Measurements from ENCODE around the gene CNNM2.
"Not testable (repeated sequence)": the region's sequence is repeated elsewhere in the genome, so short reads cannot be mapped to it uniquely, and the experiment has no call there.

CNNM2 gene

DNA sequence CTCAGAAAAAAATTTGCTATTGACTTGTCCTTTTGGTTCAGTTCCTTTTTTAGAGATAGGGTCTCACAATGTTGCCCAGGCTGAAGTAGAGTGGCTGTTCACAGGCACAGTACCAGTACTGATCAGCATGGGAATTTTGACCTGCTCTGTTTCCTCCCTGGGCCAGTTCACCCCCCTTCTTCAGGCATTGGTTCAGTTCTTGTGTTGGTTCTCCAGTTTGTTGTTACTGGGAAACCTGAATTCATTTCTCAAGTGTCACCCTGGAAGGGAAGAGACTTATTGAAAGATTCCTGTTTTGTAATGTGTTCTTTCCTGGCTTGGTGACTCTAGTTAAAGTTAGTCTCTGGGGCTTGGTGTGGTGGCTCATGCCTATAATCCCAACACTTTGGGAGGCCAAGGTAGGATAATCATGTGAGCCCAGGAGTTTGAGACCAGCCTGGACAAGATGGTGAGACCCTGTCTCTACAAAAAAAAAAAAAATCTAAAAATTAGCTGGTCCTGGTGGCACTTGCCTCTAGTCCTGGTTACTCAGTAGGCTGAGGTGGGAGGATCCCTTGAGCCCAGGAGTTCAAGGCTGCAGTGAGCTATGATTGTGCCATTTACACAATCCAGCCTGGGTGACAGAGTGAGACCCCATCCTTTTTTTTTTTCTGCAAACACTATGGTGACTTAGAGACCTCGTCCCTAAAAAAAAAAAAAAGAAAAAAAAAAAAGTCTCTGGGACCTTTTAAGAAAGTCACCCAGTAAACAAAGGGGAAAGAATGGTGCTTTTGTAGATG, 52.7 kb downstream of the CNNM2 start:
- no peak for DNase-seq

- no peak for DNase-seq
Measured at GRCh38 chr10:102975483-102976379, 57.6 kb downstream of the CNNM2 start.

GRCh38 chr10:102976380-102976726, 58.3 kb downstream of the CNNM2 start:
- not testable (repeated sequence) for DNase-seq

- no peak for DNase-seq
Measured at GRCh38 chr10:102982296-102982695, 64.2 kb downstream of the CNNM2 start.

- DNase-seq = no peak
Measured at GRCh38 chr10:102984086-102984485, 66.0 kb downstream of the CNNM2 start.

DNA sequence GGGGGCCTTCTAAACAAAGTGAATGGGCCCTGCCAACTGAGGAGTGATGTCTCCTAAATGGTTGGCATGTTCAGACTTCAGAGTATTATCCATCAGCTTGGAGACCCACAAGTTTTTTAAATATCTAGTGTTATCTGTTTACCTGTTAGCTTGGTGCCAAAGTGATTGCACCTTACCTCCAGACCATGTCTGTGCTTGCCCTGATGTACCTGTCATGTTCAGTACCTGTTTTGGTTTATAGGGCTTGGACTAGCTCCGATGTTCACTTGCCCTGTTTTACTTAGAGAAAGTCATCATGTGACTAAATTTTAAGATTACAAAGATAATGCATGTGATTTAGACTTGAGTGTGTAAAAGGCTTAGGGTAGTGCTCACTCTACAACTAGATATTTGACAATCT, 67.7 kb downstream of the CNNM2 start:
- DNase-seq = no peak

- DNase-seq = peak; percentile 77
Measured at GRCh38 chr10:102988404-102989314, 70.6 kb downstream of the CNNM2 start.

GRCh38 chr10:102994531-102995295, 76.6 kb downstream of the CNNM2 start:
- no peak for DNase-seq

GRCh38 chr10:102996876-102997275, 78.8 kb downstream of the CNNM2 start:
- no peak for DNase-seq

DNA sequence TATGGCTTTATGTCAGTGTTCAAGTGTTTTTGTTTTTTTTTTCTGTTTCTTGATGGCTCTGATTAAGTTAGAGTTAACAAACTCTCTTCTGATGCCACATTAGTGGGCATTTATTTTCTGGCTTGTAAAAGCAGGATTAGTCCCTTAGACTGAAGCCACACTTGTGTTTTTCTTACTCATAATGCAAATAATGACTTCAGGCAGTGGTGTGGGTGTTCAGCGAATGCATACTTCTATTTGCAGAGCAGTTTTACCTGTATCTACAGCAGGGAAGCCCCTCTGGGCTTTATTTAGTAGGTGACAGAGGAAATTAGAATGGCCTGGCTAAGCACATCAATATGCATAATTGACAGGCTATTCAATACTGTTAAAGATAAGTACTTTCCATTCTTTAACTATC, 79.9 kb downstream of the CNNM2 start:
- peak; percentile 54 for DNase-seq

DNA sequence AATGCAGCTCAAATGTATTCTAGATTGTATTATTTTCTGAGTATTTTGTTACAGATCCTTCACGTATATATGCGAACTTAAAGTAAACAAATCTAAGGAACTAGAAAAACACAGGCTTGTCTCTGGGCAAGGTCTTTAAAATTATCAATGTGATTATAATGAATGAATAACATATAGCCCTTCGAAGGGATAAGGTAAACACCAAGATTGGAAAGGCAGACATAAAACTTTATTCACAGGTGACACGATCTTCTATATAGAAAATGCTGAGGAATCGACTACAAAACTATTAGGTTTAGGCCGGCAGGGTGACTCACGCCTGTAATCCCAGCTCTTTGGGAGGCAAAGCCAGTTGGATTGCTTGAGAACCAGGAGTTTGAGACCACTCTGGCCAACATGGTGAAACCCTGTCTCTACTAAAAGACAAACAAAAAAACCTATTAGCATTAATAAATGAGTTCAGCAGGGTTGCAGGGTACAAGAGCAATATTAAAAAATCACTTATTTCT, 80.4 kb downstream of the CNNM2 start:
- DNase-seq = peak; percentile 54

- not testable (repeated sequence) for DNase-seq
Measured at GRCh38 chr10:103000050-103000449, 82.0 kb downstream of the CNNM2 start.

GRCh38 chr10:103007017-103007416, 88.9 kb downstream of the CNNM2 start:
- no peak for DNase-seq

- DNase-seq = no peak
Measured at GRCh38 chr10:103013416-103013815, 95.3 kb downstream of the CNNM2 start.

- no peak for DNase-seq
Measured at GRCh38 chr10:103019425-103019824, 101.3 kb downstream of the CNNM2 start.

- no peak for DNase-seq
Measured at GRCh38 chr10:103021150-103021899, 103.2 kb downstream of the CNNM2 start.

- no peak for DNase-seq
Measured at GRCh38 chr10:103021900-103022293, 103.8 kb downstream of the CNNM2 start.

DNA sequence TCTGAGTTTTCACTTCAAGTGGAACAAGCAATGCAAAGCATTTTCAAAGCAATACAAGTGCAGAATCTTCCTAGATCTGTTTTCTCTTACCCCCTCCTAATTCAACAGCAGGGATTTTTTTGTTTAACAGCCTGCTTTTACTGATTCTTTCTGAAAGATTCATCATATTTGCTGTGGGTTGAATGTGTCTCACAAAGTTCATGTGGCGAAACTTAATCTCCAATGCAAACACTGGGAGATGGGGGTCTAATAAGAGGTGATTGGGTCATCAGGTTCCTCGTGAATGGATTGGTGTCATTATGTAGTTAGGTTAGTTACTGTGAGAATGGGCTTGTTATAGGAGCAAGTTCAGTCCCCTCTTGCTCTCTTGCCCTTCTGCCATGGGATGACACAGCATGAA, 107.6 kb downstream of the CNNM2 start:
- no peak for DNase-seq

DNA sequence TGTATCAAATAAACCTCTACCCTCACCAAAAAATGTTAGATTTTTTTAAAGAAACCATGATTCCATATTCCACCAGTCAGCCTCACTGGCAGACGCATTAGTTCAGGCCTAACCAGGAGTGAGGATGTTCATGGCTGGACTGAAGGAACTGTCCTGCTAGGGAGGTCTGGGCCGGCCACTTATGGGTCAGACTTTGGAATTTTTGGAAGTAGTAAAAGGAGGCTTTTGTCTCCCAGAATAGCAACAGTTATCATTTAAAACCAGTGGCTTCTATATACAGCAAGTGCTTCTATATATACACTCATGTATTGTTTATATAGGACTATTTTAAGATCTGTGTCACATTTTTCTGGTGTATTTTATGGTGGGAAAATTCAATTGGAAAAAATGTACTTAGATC, 120.5 kb downstream of the CNNM2 start:
- DNase-seq = no peak

GRCh38 chr10:103040418-103040817, 122.3 kb downstream of the CNNM2 start:
- no peak for DNase-seq

- DNase-seq = no peak
Measured at GRCh38 chr10:103041391-103041790, 123.3 kb downstream of the CNNM2 start.

Measured in NCI-H526 treated with DMSO at 0.1 percent for 48 hours (cell line).